Activated naive CD4-positive, alpha-beta T cell treated with anti-CD3 and anti-CD28 coated beads for 36 hours (primary cell): ENCODE results near the gene SLC2A9. TPM values are rescaled to one million over a fixed set of nuclear protein-coding genes. Genes with fewer than 3 reads are reported as not detected.

Experiments used
- CTCF ChIA-PET: fragments of 350-600 bp; sonication (Branson Sonifier 250); formaldehyde crosslinking; loops from one replicate; lab custom pipeline; 2021; ENCODE audit warnings: antibody characterized with exemption; lab: Charles Lee
- DNase-seq: peaks from one replicate; pipeline ENCODE4 v3.0.0-alpha.2; 2020
- H3K27ac Mint-ChIP-seq: one replicate; pipeline ENCODE4 v1.8.0; 2021; ENCODE audit warnings: mild to moderate bottlenecking, mixed read lengths
- H3K27me3 Mint-ChIP-seq: one replicate; pipeline ENCODE4 v1.8.0; 2021; ENCODE audit warnings: low read depth, mixed read lengths
- H3K36me3 Mint-ChIP-seq: one replicate; pipeline ENCODE4 v1.8.0; 2021; ENCODE audit warnings: low read depth, mixed read lengths
- H3K4me1 Mint-ChIP-seq: one replicate; pipeline ENCODE4 v1.8.0; 2021; ENCODE audit warnings: low read depth, mixed read lengths
- H3K4me3 Mint-ChIP-seq: one replicate; pipeline ENCODE4 v1.8.0; 2021; ENCODE audit warnings: mild to moderate bottlenecking, moderate library complexity, mixed read lengths
- H3K9me3 Mint-ChIP-seq: one replicate; pipeline ENCODE4 v1.8.0; 2021; ENCODE audit warnings: mixed read lengths
- intact Hi-C: fragments of 100-400 bp; cut with micrococcal nuclease; formaldehyde crosslinking; loops from one replicate; pipeline ENCODE4 v1.15.1; 2023
- total RNA-seq, 2 experiments: library from RNA; stranded (reverse); gene quantifications; one replicate each; pipeline ENCODE4 v1.2.3, GENCODE V29; 2021

Gene SLC2A9
- total RNA-seq, 2 experiments from 2014 or later: 0.43 to 0.86 TPM

GRCh38 chr4:10024303-10024702, 3.0 kb upstream of the SLC2A9 start:
- Mint-ChIP-seq H3K9me3 (no peaks in the 10 kb centered on the region), H3K4me1 (no peaks in the 10 kb centered on the region), H3K4me3 (no peak overlapping the region), H3K36me3 (no peaks in the 10 kb centered on the region), H3K27me3 (no peaks in the 10 kb centered on the region), H3K27ac (no peak overlapping the region)
- no peak for DNase-seq
- CTCF ChIA-PET: interaction anchor here (0.7 kb wide), 1 partner anchor 260 kb away, joined by 3 read pairs; no protein-coding TSS in a partner anchor
- intact Hi-C loops: no loop called here

- no peak overlapping the region for H3K27ac Mint-ChIP-seq
- intact Hi-C loops: no loop called here
- CTCF ChIA-PET: interaction anchor here (1.0 kb wide), 1 partner anchor 259 kb away, joined by 3 read pairs; no protein-coding TSS in a partner anchor
- no peak for DNase-seq
- peaks cover 3% of the 10 kb centered on the region for H3K4me1 Mint-ChIP-seq
- no peaks in the 10 kb centered on the region for H3K9me3 Mint-ChIP-seq
- no peaks in the 10 kb centered on the region for H3K36me3 Mint-ChIP-seq
- no peak overlapping the region for H3K4me3 Mint-ChIP-seq
- H3K27me3 Mint-ChIP-seq: no peaks in the 10 kb centered on the region
These were observed 2.5 kb upstream of the SLC2A9 start for GRCh38 chr4:10023806-10024205.

- H3K9me3 Mint-ChIP-seq: no peaks in the 10 kb centered on the region
These were observed 1.7 kb upstream of the SLC2A9 start for GRCh38 chr4:10023050-10023419.

GRCh38 chr4:10022346-10023049, 1.2 kb upstream of the SLC2A9 start:
- H3K4me3 Mint-ChIP-seq: no peak overlapping the region
- intact Hi-C loops: no loop called here
- CTCF ChIA-PET: interaction anchor here (1.0 kb wide), 1 partner anchor 258 kb away, joined by 3 read pairs; no protein-coding TSS in a partner anchor

More at GRCh38 chr4:10023050-10023419, 1.7 kb upstream of the SLC2A9 start:
- CTCF ChIA-PET: interaction anchor here (1.0 kb wide), 1 partner anchor 258 kb away, joined by 3 read pairs; no protein-coding TSS in a partner anchor
- no peak for DNase-seq
- Mint-ChIP-seq H3K27me3 (no peaks in the 10 kb centered on the region), H3K4me1 (peaks cover 5% of the 10 kb centered on the region), H3K4me3 (no peak overlapping the region), H3K27ac (no peak overlapping the region), H3K36me3 (no peaks in the 10 kb centered on the region)
- intact Hi-C loops: no loop called here

GRCh38 chr4:10021653-10022023, 341 bp upstream of the SLC2A9 start:
- Mint-ChIP-seq H3K27me3 (no peaks in the 10 kb centered on the region), H3K27ac (no peak overlapping the region), H3K4me3 (no peak overlapping the region), H3K9me3 (no peaks in the 10 kb centered on the region), H3K36me3 (no peaks in the 10 kb centered on the region), H3K4me1 (peaks cover 5% of the 10 kb centered on the region)
- DNase-seq: no peak
- intact Hi-C loops: no loop called here
- CTCF ChIA-PET: interaction anchor here (0.7 to 3.1 kb wide), 3 partner anchors 11 to 1810 kb away, joined by 5 to 14 read pairs (median 7); no protein-coding TSS in a partner anchor

More at GRCh38 chr4:10022346-10023049, 1.2 kb upstream of the SLC2A9 start:
- no peaks in the 10 kb centered on the region for H3K27me3 Mint-ChIP-seq
- no peaks in the 10 kb centered on the region for H3K9me3 Mint-ChIP-seq
- peaks cover 5% of the 10 kb centered on the region for H3K4me1 Mint-ChIP-seq
- H3K36me3 Mint-ChIP-seq: no peaks in the 10 kb centered on the region
- DNase-seq: no peak
- H3K27ac Mint-ChIP-seq: no peak overlapping the region

GRCh38 chr4:10020106-10020505, 1.2 kb downstream of the SLC2A9 start:
- Mint-ChIP-seq H3K36me3 (no peaks in the 10 kb centered on the region), H3K27me3 (no peaks in the 10 kb centered on the region), H3K4me1 (peaks cover 5% of the 10 kb centered on the region), H3K4me3 (peak overlapping the region; percentile 85), H3K27ac (no peak overlapping the region), H3K9me3 (no peaks in the 10 kb centered on the region)
- CTCF ChIA-PET: interaction anchor here (0.8 to 3.1 kb wide), 8 partner anchors 10 to 517 kb away, joined by 4 to 14 read pairs (median 4); no protein-coding TSS in a partner anchor
- no peak for DNase-seq
- intact Hi-C loops: no loop called here

GRCh38 chr4:10019521-10020051, 1.7 kb downstream of the SLC2A9 start:
- CTCF ChIA-PET: interaction anchor here (0.6 to 3.1 kb wide), 19 partner anchors 9 to 558 kb away, joined by 3 to 14 read pairs (median 4); partner anchors contain the start of gene ZNF518B
- intact Hi-C loops: loop anchor here (1.0 to 10.0 kb wide), 9 partner anchors 53 to 525 kb away; partner anchors contain the start of gene ZNF518B
- no peak for DNase-seq
- Mint-ChIP-seq H3K27ac (no peak overlapping the region), H3K4me3 (peak overlapping the region; percentile 85), H3K4me1 (peaks cover 5% of the 10 kb centered on the region), H3K9me3 (no peaks in the 10 kb centered on the region), H3K36me3 (no peaks in the 10 kb centered on the region), H3K27me3 (no peaks in the 10 kb centered on the region)

GRCh38 chr4:10018818-10019461, 2.4 kb downstream of the SLC2A9 start:
- peaks cover 5% of the 10 kb centered on the region for H3K4me1 Mint-ChIP-seq
- intact Hi-C loops: loop anchor here (1.0 to 10.0 kb wide), 10 partner anchors 54 to 524 kb away; partner anchors contain the start of gene ZNF518B
- no peaks in the 10 kb centered on the region for H3K27me3 Mint-ChIP-seq
- H3K36me3 Mint-ChIP-seq: no peaks in the 10 kb centered on the region
- H3K27ac Mint-ChIP-seq: peak overlapping the region; percentile 84
- peak; percentile 96 for DNase-seq
- CTCF ChIA-PET: interaction anchor here (0.6 to 3.1 kb wide), 18 partner anchors 9 to 558 kb away, joined by 3 to 14 read pairs (median 4); partner anchors contain the start of gene ZNF518B
- H3K4me3 Mint-ChIP-seq: peak overlapping the region; percentile 85
- H3K9me3 Mint-ChIP-seq: no peaks in the 10 kb centered on the region

- no peaks in the 10 kb centered on the region for H3K9me3 Mint-ChIP-seq
- CTCF ChIA-PET: interaction anchor here (0.6 to 5.6 kb wide), 7 partner anchors 10 to 314 kb away, joined by 3 to 70 read pairs (median 4); no protein-coding TSS in a partner anchor
- H3K36me3 Mint-ChIP-seq: no peaks in the 10 kb centered on the region
- intact Hi-C loops: loop anchor here (5.0 to 10.0 kb wide), 3 partner anchors 482 to 522 kb away; no protein-coding TSS in a partner anchor
- peaks cover 5% of the 10 kb centered on the region for H3K4me1 Mint-ChIP-seq
- H3K27ac Mint-ChIP-seq: no peak overlapping the region
- no peak for DNase-seq
- H3K4me3 Mint-ChIP-seq: no peak overlapping the region
- H3K27me3 Mint-ChIP-seq: no peaks in the 10 kb centered on the region
These were observed 4.0 kb downstream of the SLC2A9 start for GRCh38 chr4:10017037-10017893.

- Mint-ChIP-seq H3K4me1 (peaks cover 5% of the 10 kb centered on the region), H3K4me3 (no peak overlapping the region), H3K36me3 (no peaks in the 10 kb centered on the region), H3K9me3 (no peaks in the 10 kb centered on the region), H3K27me3 (no peaks in the 10 kb centered on the region), H3K27ac (no peak overlapping the region)
- intact Hi-C loops: loop anchor here (5.0 to 10.0 kb wide), 3 partner anchors 481 to 521 kb away; no protein-coding TSS in a partner anchor
- no peak for DNase-seq
- CTCF ChIA-PET: interaction anchor here (0.8 to 5.6 kb wide), 11 partner anchors 9 to 324 kb away, joined by 3 to 70 read pairs (median 5); no protein-coding TSS in a partner anchor
These were observed 5.1 kb downstream of the SLC2A9 start for GRCh38 chr4:10016169-10016568.

GRCh38 chr4:10015140-10015753, 6.0 kb downstream of the SLC2A9 start:
- Mint-ChIP-seq H3K4me3 (no peak overlapping the region), H3K4me1 (peaks cover 8% of the 10 kb centered on the region), H3K36me3 (no peaks in the 10 kb centered on the region), H3K27ac (no peak overlapping the region), H3K9me3 (no peaks in the 10 kb centered on the region), H3K27me3 (no peaks in the 10 kb centered on the region)
- intact Hi-C loops: loop anchor here (1.0 to 10.0 kb wide), 6 partner anchors 116 to 522 kb away; no protein-coding TSS in a partner anchor
- CTCF ChIA-PET: interaction anchor here (0.6 to 5.6 kb wide), 25 partner anchors 8 to 323 kb away, joined by 3 to 70 read pairs (median 4); no protein-coding TSS in a partner anchor
- peak; percentile 73 for DNase-seq
